ENCODE data around the gene CHRNB1.

CHRNB1 gene

GRCh38 chr17:7438656-7439460 lies 6.0 kb upstream of the CHRNB1 start:
- no peak for DNase-seq

- no peak for DNase-seq
Measured at GRCh38 chr17:7439462-7440112, 5.3 kb upstream of the CHRNB1 start, which contains the start of gene FGF11. Gene FGF11 (plus strand): TSS chr17:7439512. CDS start chr17:7439621, 109 bp downstream.

GRCh38 chr17:7440113-7440833 lies 4.6 kb upstream of the CHRNB1 start:
- DNase-seq = no peak

- DNase-seq = no peak
Measured at GRCh38 chr17:7440834-7441195, 4.0 kb upstream of the CHRNB1 start.

- DNase-seq = no peak
Measured at GRCh38 chr17:7441266-7441665, 3.6 kb upstream of the CHRNB1 start.

GRCh38 chr17:7442142-7442541 lies 2.7 kb upstream of the CHRNB1 start:
- DNase-seq = no peak

- no peak for DNase-seq
Measured at GRCh38 chr17:7443499-7444485, 1.1 kb upstream of the CHRNB1 start.

GRCh38 chr17:7445619-7445968 lies 733 bp downstream of the CHRNB1 start:
- no peak for DNase-seq

GRCh38 chr17:7448461-7448860 lies 3.6 kb downstream of the CHRNB1 start:
- no peak for DNase-seq

GRCh38 chr17:7459961-7460545 lies 15.2 kb downstream of the CHRNB1 start:
- DNase-seq = no peak

GRCh38 chr17:7460850-7461660 lies 16.2 kb downstream of the CHRNB1 start:
- no peak for DNase-seq

GRCh38 chr17:7462474-7463371 lies 17.9 kb downstream of the CHRNB1 start:
- DNase-seq = no peak

- no peak for DNase-seq
Measured at GRCh38 chr17:7463372-7463846, 18.5 kb downstream of the CHRNB1 start.

GRCh38 chr17:7464081-7464480 lies 19.2 kb downstream of the CHRNB1 start:
- no peak for DNase-seq

- no peak for DNase-seq
Measured at GRCh38 chr17:7465597-7466275, 20.9 kb downstream of the CHRNB1 start.

- no peak for DNase-seq
Measured at GRCh38 chr17:7466318-7466638, 21.4 kb downstream of the CHRNB1 start.

- DNase-seq = no peak
Measured at GRCh38 chr17:7466639-7467341, 21.9 kb downstream of the CHRNB1 start.

GRCh38 chr17:7467498-7467897 lies 22.6 kb downstream of the CHRNB1 start:
- no peak for DNase-seq

- DNase-seq = no peak
Measured at GRCh38 chr17:7468290-7468689, 23.4 kb downstream of the CHRNB1 start.
